ENCODE measurements around the gene CRHBP.
"Not testable (repeated sequence)": the region's sequence is repeated elsewhere in the genome, so short reads cannot be mapped to it uniquely, and the experiment has no call there.

Gene CRHBP

GRCh38 chr5:76994337-76994736, 41.5 kb downstream of the CRHBP start:
- Histone ChIP-seq H3K4me1 (ENCODE audit: insufficient read depth, low read length) (no peaks in the 10 kb centered on the region), H3K9ac (ENCODE audit: low read depth, low read length) (no peak overlapping the region), H3K27ac (ENCODE audit: low read length) (no peak overlapping the region), H3K4me3 (ENCODE audit: low read length) (no peak overlapping the region), H3K36me3 (ENCODE audit: insufficient read depth, low read depth, low read length) (no peaks in the 10 kb centered on the region), H3K9me3 (ENCODE audit: insufficient read depth, low read depth, low read length) (no peaks in the 10 kb centered on the region), H3K27me3 (ENCODE audit: insufficient read depth, low read length) (no peaks in the 10 kb centered on the region)

DNA sequence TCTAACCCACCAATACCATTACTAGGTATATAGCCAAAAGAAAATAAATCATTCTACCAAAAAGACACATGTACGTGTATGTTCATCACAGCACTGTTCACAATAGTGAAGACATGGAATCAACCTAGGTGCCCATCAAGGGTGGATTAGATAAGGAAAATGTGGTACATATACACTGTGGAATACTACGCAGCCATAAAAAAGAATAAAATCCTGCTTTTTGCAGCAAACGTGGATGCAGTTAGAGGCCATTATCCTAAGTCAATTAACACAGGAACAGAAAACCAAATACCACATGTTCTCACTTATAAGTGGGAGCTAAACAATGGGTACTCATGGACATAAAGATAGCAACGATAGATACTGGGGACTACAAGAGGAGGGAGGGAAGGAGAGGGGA, 45.4 kb downstream of the CRHBP start:
- H3K9ac ChIP-seq (ENCODE audit: low read depth, low read length), result not testable (repeated sequence)

GRCh38 chr5:76999451-76999850, 46.6 kb downstream of the CRHBP start:
- Histone ChIP-seq H3K9me3 (ENCODE audit: insufficient read depth, low read depth, low read length) (no peaks in the 10 kb centered on the region), H3K36me3 (ENCODE audit: insufficient read depth, low read depth, low read length) (no peaks in the 10 kb centered on the region)

More for the DNA sequence above, 45.4 kb downstream of the CRHBP start:
- H3K27ac ChIP-seq (ENCODE audit: low read length); H3K9me3 ChIP-seq (ENCODE audit: insufficient read depth, low read depth, low read length); H3K36me3 ChIP-seq (ENCODE audit: insufficient read depth, low read depth, low read length); H3K27me3 ChIP-seq (ENCODE audit: insufficient read depth, low read length); H3K4me3 ChIP-seq (ENCODE audit: low read length); H3K4me1 ChIP-seq (ENCODE audit: insufficient read depth, low read length): not testable (repeated sequence)

GRCh38 chr5:77003246-77003645, 50.4 kb downstream of the CRHBP start:
- H3K4me3 ChIP-seq (ENCODE audit: low read length), result no peak overlapping the region
- no peak overlapping the region for H3K9ac ChIP-seq (ENCODE audit: low read depth, low read length)
- H3K4me1 ChIP-seq (ENCODE audit: insufficient read depth, low read length), result 0 out of 2 replicates have a peak, but pooled peaks cover 3% of the 10 kb centered on the region
- H3K36me3 ChIP-seq (ENCODE audit: insufficient read depth, low read depth, low read length), result no peaks in the 10 kb centered on the region
- H3K27me3 ChIP-seq (ENCODE audit: insufficient read depth, low read length), result no peaks in the 10 kb centered on the region
- H3K27ac ChIP-seq (ENCODE audit: low read length), result no peak overlapping the region
- H3K9me3 ChIP-seq (ENCODE audit: insufficient read depth, low read depth, low read length), result no peaks in the 10 kb centered on the region

More at GRCh38 chr5:76999451-76999850, 46.6 kb downstream of the CRHBP start:
- H3K27me3 ChIP-seq (ENCODE audit: insufficient read depth, low read length), result no peaks in the 10 kb centered on the region
- H3K9ac ChIP-seq (ENCODE audit: low read depth, low read length), result no peak overlapping the region
- 0 out of 2 replicates have a peak, but pooled peaks cover 3% of the 10 kb centered on the region for H3K4me1 ChIP-seq (ENCODE audit: insufficient read depth, low read length)
- H3K4me3 ChIP-seq (ENCODE audit: low read length), result no peak overlapping the region
- H3K27ac ChIP-seq (ENCODE audit: low read length), result no peak overlapping the region

- Histone ChIP-seq H3K9ac (ENCODE audit: low read depth, low read length) (no peak overlapping the region), H3K9me3 (ENCODE audit: insufficient read depth, low read depth, low read length) (no peaks in the 10 kb centered on the region), H3K36me3 (ENCODE audit: insufficient read depth, low read depth, low read length) (no peaks in the 10 kb centered on the region), H3K27me3 (ENCODE audit: insufficient read depth, low read length) (no peaks in the 10 kb centered on the region), H3K27ac (ENCODE audit: low read length) (no peak overlapping the region), H3K4me1 (ENCODE audit: insufficient read depth, low read length) (0 out of 2 replicates have a peak, but pooled peaks cover 3% of the 10 kb centered on the region), H3K4me3 (ENCODE audit: low read length) (no peak overlapping the region)
Observed at GRCh38 chr5:77006124-77006523, 53.3 kb downstream of the CRHBP start.

- H3K27ac ChIP-seq (ENCODE audit: low read length), result no peak overlapping the region
- no peak overlapping the region for H3K9ac ChIP-seq (ENCODE audit: low read depth, low read length)
Observed at GRCh38 chr5:77008413-77008812, 55.6 kb downstream of the CRHBP start.

GRCh38 chr5:77010243-77010642, 57.4 kb downstream of the CRHBP start:
- no peak overlapping the region for H3K9ac ChIP-seq (ENCODE audit: low read depth, low read length)
- no peaks in the 10 kb centered on the region for H3K27me3 ChIP-seq (ENCODE audit: insufficient read depth, low read length)
- no peaks in the 10 kb centered on the region for H3K36me3 ChIP-seq (ENCODE audit: insufficient read depth, low read depth, low read length)
- H3K9me3 ChIP-seq (ENCODE audit: insufficient read depth, low read depth, low read length), result no peaks in the 10 kb centered on the region
- no peaks in the 10 kb centered on the region for H3K4me1 ChIP-seq (ENCODE audit: insufficient read depth, low read length)
- H3K4me3 ChIP-seq (ENCODE audit: low read length), result no peak overlapping the region
- H3K27ac ChIP-seq (ENCODE audit: low read length), result no peak overlapping the region

More at GRCh38 chr5:77008413-77008812, 55.6 kb downstream of the CRHBP start:
- Histone ChIP-seq H3K4me1 (ENCODE audit: insufficient read depth, low read length) (no peaks in the 10 kb centered on the region), H3K9me3 (ENCODE audit: insufficient read depth, low read depth, low read length) (no peaks in the 10 kb centered on the region), H3K27me3 (ENCODE audit: insufficient read depth, low read length) (no peaks in the 10 kb centered on the region), H3K36me3 (ENCODE audit: insufficient read depth, low read depth, low read length) (no peaks in the 10 kb centered on the region), H3K4me3 (ENCODE audit: low read length) (no peak overlapping the region)

DNA sequence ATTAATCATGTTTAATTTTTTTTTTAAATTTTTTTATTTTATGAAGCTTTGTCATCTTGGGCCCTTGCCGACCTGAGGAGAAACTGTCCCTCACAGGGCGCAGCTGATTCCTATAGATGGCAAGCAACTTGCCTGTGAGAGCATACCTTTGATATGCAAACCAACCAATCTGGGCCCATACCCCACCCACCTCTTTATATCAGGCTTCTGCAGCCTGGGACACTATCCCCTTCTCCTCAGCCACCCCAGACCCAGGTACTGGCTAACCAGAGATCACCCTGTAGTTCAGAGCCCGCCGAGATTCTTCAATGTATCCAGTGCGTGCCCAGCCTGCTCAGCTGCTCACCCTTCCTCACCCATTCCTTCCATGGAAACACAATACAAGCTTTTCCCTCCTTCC, 58.7 kb downstream of the CRHBP start:
- no peak overlapping the region for H3K4me3 ChIP-seq (ENCODE audit: low read length)

DNA sequence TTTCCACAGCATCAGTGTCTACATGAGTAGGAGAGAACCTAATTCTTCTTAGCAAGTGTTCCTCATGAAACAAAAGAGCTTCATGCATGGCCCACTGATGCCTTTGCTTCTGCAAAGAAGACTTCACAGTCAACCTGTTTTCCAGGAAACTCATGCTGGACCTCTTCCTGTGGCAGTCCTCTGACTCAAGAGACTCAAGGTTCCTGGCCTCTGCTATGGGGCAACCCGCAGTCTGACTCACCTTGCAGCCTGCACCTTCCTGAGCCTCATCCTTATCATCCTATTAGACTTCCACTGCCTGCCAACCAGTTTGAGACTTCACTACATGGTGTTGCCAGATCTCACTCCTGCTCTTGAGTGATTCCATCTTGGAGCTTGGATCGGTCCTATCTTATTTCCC, 59.8 kb downstream of the CRHBP start:
- Histone ChIP-seq H3K4me3 (ENCODE audit: low read length) (no peak overlapping the region), H3K4me1 (ENCODE audit: insufficient read depth, low read length) (no peaks in the 10 kb centered on the region), H3K36me3 (ENCODE audit: insufficient read depth, low read depth, low read length) (no peaks in the 10 kb centered on the region), H3K9ac (ENCODE audit: low read depth, low read length) (no peak overlapping the region), H3K27me3 (ENCODE audit: insufficient read depth, low read length) (no peaks in the 10 kb centered on the region; the same call in 1 of the 2 replicates), H3K27ac (ENCODE audit: low read length) (no peak overlapping the region), H3K9me3 (ENCODE audit: insufficient read depth, low read depth, low read length) (no peaks in the 10 kb centered on the region)

More for the DNA sequence above, 58.7 kb downstream of the CRHBP start:
- Histone ChIP-seq H3K4me1 (ENCODE audit: insufficient read depth, low read length) (no peaks in the 10 kb centered on the region), H3K27me3 (ENCODE audit: insufficient read depth, low read length) (no peaks in the 10 kb centered on the region), H3K36me3 (ENCODE audit: insufficient read depth, low read depth, low read length) (no peaks in the 10 kb centered on the region), H3K9me3 (ENCODE audit: insufficient read depth, low read depth, low read length) (no peaks in the 10 kb centered on the region), H3K27ac (ENCODE audit: low read length) (no peak overlapping the region), H3K9ac (ENCODE audit: low read depth, low read length) (no peak overlapping the region)

GRCh38 chr5:77015938-77016569, 63.2 kb downstream of the CRHBP start:
- Histone ChIP-seq H3K4me3 (ENCODE audit: low read length) (no peak overlapping the region), H3K36me3 (ENCODE audit: insufficient read depth, low read depth, low read length) (no peaks in the 10 kb centered on the region), H3K9ac (ENCODE audit: low read depth, low read length) (no peak overlapping the region), H3K27ac (ENCODE audit: low read length) (no peak overlapping the region), H3K9me3 (ENCODE audit: insufficient read depth, low read depth, low read length) (no peaks in the 10 kb centered on the region), H3K27me3 (ENCODE audit: insufficient read depth, low read length) (no peaks in the 10 kb centered on the region; the same call in 1 of the 2 replicates), H3K4me1 (ENCODE audit: insufficient read depth, low read length) (no peaks in the 10 kb centered on the region)

- no peaks in the 10 kb centered on the region for H3K4me1 ChIP-seq (ENCODE audit: insufficient read depth, low read length)
- H3K27ac ChIP-seq (ENCODE audit: low read length), result no peak overlapping the region
- H3K36me3 ChIP-seq (ENCODE audit: insufficient read depth, low read depth, low read length), result no peaks in the 10 kb centered on the region
- H3K9ac ChIP-seq (ENCODE audit: low read depth, low read length), result no peak overlapping the region
- no peak overlapping the region for H3K4me3 ChIP-seq (ENCODE audit: low read length)
- no peaks in the 10 kb centered on the region; the same call in 1 of the 2 replicates for H3K27me3 ChIP-seq (ENCODE audit: insufficient read depth, low read length)
- H3K9me3 ChIP-seq (ENCODE audit: insufficient read depth, low read depth, low read length), result no peaks in the 10 kb centered on the region
Observed at GRCh38 chr5:77016962-77017361, 64.1 kb downstream of the CRHBP start.

DNA sequence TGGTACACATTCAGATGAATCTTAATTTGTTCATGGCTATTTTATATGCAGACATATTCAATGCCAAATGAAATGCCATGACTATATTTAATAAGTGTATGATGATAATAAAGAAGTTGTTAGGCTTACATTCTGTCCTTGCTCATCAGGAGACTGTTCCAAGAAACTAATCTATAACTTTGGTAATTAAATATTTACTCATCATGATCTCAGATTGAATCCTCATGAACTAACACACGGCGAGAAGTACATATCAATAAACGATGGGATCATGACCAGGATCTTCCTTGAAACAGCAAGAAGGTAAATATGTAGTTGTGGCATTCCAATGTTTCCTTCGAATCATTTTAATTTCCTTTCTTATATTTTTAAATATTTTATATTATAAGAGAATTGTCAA, 64.8 kb downstream of the CRHBP start:
- Histone ChIP-seq H3K9ac (ENCODE audit: low read depth, low read length) (no peak overlapping the region), H3K27me3 (ENCODE audit: insufficient read depth, low read length) (no peaks in the 10 kb centered on the region; the same call in 1 of the 2 replicates), H3K36me3 (ENCODE audit: insufficient read depth, low read depth, low read length) (no peaks in the 10 kb centered on the region), H3K4me1 (ENCODE audit: insufficient read depth, low read length) (no peaks in the 10 kb centered on the region), H3K9me3 (ENCODE audit: insufficient read depth, low read depth, low read length) (no peaks in the 10 kb centered on the region), H3K4me3 (ENCODE audit: low read length) (no peak overlapping the region), H3K27ac (ENCODE audit: low read length) (no peak overlapping the region)

Data from iPS-20b (cell line).